GM18909 (cell line): Measurements from ENCODE around the gene RAB13.
A peak's percentile ranks its signal among the peaks of the same experiment; 100 is the strongest.
"Not testable (repeated sequence)": the region's sequence is repeated elsewhere in the genome, so short reads cannot be mapped to it uniquely, and the experiment has no call there.

ENCODE experiments used
- ATAC-seq: cut with Tn5 transposase; IDR thresholded peaks from one replicate; pipeline ENCODE4 v1.9.1; 2021; ENCODE audit warnings: mild to moderate bottlenecking; ENCODE audit not compliant: unreplicated experiment, poor library complexity

Gene RAB13

GRCh38 chr1:153985941-153986761 lies at the start of gene RAB13:
Gene RAB13, minus strand, starts transcription at chr1:153986339. Its CDS starts 103 bp downstream, at chr1:153986236.
- ATAC-seq, result no peak

GRCh38 chr1:154033697-154034096 lies 47.6 kb upstream of the RAB13 start:
- ATAC-seq, result not testable (repeated sequence)

DNA sequence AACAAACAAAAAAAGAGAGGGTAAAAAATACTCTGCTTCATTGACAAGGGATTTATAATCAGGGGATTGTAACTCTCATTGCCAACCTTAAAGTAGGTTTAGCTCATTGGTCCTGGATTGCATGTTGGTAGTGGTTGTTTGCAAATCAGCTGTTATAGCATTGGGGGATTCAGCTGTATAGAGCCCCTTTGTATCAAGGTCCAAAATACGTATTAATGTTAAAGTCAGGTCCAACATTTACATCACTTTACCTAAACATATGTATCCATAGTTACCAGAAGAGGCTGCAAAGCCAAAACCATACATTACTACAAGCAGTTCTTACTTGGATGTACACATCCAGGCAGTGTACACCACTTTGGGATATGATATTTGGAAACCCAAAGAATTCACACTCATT lies 33.8 kb upstream of the RAB13 start:
- ATAC-seq, result no peak

DNA sequence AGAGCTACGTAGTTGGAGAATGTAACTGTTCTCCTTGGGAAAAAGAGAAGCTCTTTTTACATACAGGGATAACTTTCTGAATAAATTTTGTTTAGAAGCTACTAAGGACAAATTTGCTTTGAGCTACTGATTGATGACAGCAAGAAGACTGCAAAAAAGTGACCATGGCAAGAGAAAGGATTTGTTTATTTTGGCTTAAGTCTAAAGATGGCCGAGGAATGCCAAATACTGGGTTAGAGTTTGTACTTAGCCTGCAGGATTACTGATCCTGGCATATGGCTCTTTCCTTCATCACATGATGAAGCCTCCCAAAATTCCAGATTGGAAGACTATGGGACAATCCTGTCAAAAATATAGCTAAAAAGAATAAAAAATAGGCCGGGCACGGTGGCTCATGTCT lies 33.1 kb upstream of the RAB13 start:
- ATAC-seq, result no peak

DNA sequence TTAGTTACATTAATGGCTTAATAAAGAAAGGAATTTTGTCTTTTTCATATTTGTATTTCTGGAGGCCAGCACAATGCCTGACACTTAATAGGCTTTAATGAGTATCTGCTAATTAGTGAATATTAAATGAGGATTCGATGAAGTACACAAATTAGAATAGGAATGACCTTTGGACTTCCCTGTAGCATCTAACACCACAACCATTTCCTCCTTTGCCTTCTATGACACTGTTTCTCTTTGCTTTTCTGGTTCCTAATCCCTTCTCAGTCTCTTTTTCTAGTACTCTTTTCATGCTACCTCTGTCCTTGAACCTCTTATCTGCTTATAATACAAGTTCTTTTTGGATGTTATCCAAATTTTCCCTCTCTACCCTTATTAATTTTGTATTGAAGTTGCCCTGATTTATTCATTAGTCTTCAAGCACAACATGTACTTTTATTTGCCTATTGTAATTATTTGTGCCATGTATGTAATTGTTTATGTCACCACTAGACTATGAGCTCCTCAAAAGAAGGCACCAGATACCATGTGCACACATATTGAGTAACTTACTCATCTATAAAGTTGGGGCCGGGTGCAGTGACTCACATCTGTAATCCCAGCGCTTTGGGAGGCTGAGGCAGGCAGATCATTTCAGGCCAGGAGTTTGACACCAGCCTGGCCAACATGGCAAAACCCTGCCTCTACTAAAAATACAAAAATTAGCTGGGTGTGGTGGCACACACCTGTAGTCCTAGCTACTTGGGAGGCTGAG lies 28.2 kb upstream of the RAB13 start:
- no peak for ATAC-seq

DNA sequence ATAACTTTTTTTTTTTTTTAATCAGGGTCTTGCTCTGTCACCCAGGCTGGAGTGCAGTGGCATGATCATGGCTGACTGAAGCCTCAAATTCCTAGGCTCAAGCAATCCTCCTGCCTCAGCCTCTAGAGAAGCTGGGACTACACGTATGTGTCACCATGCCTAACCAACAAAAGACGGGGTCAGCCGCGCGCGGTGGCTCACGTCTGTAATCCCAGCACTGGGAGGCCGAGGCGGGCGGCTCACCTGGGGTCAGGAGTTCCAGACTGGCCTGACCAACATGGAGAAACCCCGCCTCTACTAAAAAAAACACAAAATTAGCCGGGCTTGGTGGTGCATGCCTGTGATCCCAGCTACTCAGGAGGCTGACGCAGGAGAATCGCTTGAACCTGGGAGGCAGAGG lies 26.4 kb upstream of the RAB13 start:
- not testable (repeated sequence) for ATAC-seq

DNA sequence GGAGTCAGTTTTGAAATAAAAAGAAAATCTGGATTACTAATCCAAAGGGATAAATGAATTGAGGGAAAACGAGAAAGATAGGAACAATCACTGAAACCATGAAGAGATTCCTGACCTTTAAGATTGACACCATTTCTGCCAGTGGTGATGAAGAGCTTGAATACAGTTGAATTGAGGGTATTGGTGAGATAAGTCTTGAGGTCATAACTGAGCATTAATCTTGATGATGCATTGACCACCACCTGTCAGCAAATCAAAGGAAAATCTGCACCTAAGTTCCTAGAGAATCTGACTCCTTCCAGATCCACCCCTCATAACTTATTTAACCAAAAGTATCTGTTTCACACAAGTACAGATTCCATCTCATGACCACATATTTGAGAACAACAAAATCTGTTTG lies 26.0 kb upstream of the RAB13 start:
- ATAC-seq, result no peak

GRCh38 chr1:154006136-154006535 lies 20.0 kb upstream of the RAB13 start:
- ATAC-seq, result no peak

DNA sequence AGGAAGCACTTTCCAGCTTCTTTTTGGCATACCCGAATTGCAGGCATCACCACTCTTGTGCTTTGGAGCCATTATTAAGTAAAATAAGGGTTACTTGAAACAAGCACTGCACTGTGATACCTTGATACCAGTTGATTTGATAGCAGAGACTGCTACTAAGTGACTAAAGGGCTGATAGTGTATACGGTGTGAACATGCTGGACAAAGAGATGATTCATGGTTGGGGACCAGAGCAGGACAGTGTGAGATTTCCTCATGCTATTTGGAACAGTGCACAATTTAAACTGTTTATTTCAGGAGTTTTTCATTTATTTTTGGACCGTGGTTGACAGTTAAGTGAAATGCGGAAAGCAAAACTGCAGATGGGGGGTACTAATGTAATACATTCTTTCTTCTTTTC lies 14.3 kb upstream of the RAB13 start:
- no peak for ATAC-seq

GRCh38 chr1:153996882-153997281 lies 10.7 kb upstream of the RAB13 start:
- not testable (repeated sequence) for ATAC-seq

GRCh38 chr1:153995640-153996039 lies 9.5 kb upstream of the RAB13 start:
- no peak for ATAC-seq

DNA sequence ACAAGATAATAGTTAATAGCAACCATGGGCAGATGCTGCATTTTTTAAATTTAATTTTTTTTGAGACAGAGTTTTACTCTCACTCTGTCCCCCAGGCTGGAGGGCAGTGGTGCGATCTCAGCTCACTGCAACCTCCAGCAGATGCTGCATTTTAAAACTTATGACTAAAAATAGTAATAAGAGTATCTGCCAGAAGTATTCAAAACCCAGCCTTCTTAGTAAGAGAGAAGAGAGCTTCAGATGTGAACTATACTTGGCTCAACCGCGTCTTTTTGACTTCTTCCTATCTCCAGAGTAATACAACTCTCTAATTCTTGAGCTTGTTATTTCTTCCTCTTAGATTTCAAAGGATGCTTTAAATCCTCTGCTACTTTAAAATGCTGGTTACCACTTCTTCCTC lies 9.1 kb upstream of the RAB13 start:
- ATAC-seq, result no peak

GRCh38 chr1:153991806-153992205 lies 5.7 kb upstream of the RAB13 start:
- no peak for ATAC-seq

- ATAC-seq, result no peak
Measured at GRCh38 chr1:153991151-153991630, 5.1 kb upstream of the RAB13 start.

DNA sequence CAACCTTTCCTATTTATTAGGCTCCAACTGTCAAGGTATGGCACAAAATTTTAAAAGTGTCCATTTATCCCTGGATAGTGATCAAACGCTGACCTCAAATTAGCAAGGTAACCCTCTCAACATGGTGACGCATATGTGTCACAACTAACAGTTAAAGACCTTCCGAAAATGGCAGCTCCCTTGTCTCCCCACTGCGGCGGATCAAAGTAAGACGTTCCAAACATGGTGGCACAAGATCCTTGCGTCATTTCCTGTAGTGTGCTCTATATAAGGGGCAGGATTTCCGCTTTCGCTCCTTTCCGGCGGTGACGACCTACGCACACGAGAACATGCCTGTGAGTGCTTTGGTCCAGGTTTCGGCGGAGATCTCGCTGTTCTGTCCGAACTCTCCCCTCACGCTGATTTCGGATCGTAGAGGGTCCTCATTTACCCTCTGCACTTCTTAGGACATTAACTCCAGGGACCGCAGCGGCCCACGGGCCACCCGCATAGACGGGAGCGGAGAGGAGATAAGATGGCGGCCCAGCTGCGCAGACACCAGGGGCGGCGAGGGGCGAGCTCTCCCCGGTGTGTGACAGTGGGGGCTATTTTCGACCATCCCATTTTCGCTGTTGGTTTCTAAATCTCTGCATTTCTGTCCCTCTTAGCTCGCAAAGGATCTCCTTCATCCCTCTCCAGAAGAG lies 4.5 kb upstream of the RAB13 start, which contains the start of gene RPS27:
RPS27 (plus strand) TSS at position 295 of the 683 bp plus-strand sequence; CDS start at position 330, 35 bp downstream.
- ATAC-seq, result peak; percentile 80

- no peak for ATAC-seq
Measured at GRCh38 chr1:153987621-153988020, 1.5 kb upstream of the RAB13 start.

GRCh38 chr1:153985341-153985912 lies 712 bp downstream of the RAB13 start:
- ATAC-seq, result no peak

GRCh38 chr1:153984123-153984894 lies 1.8 kb downstream of the RAB13 start:
- ATAC-seq, result no peak

DNA sequence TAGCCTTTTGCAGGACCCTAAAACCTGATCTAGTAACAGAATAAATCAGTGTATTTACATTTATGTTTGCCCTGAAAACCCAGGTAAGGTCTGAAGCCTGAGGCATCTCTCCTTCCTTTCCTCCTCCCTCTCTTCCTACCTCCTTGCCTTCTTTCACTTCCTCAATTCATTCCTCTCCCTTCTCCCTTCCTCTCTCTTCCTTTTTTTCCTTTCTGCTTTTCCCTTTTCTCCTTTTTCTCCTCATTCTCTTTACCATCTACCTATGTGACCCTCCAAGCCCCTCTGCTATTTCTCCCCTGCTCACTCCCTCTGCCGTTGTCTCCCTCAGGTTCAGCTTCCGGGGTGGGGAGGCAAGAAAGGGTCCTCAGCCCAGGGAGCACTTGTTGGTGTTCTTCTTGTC lies 4.4 kb downstream of the RAB13 start:
- ATAC-seq, result not testable (repeated sequence)

GRCh38 chr1:153979091-153979490 lies 7.0 kb downstream of the RAB13 start:
- not testable (repeated sequence) for ATAC-seq
